Stimulated activated CD8-positive, alpha-beta memory T cell treated with anti-CD3 and anti-CD28 coated beads, Interleukin-15, amount 100 ng/mL, for 48 hours (primary cell): ENCODE data around the gene DOK6.
"Not testable (repeated sequence)": the region's sequence is repeated elsewhere in the genome, so short reads cannot be mapped to it uniquely, and the experiment has no call there.

Source experiments
- DNase-seq, 2 donors: peaks; one replicate each; pipeline ENCODE4 v3.0.0-alpha.2; 2020; ENCODE audit warnings: low read depth in 2 of 2

Gene DOK6

GRCh38 chr18:69622961-69623360 lies 222.3 kb downstream of the DOK6 start:
- DNase-seq = no peak

- no peak for DNase-seq
These were observed 225.5 kb downstream of the DOK6 start for GRCh38 chr18:69626171-69626570.

GRCh38 chr18:69626643-69627242 lies 226.1 kb downstream of the DOK6 start:
- DNase-seq = no peak

DNA sequence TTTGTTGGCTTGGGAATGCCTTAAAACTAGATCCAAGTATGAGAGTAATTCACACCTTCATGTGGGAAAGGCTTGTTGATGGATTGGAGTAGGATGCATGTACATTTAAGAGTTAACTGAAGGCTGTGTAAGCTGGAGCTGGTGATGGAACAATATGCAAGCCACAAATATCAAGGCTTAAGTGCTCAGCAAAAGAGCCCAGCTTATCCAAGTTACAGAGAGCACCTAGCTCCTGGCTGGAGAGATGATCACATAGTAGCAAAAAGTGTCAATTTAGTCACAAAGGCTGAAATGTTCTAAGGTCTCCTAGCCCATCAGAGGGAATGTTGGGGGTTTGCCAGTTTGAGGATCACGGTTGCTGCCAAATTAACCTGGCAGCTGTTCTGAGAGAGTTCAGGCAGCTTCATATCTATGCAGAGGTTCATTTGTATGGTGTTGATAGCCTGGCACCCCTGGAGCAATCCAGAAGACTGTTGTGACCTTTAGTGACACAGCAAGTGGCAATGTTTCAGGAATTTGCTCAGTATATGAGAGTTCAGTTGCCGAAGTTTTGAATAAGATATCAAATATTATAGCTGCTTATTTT lies 228.2 kb downstream of the DOK6 start:
- no peak for DNase-seq

DNA sequence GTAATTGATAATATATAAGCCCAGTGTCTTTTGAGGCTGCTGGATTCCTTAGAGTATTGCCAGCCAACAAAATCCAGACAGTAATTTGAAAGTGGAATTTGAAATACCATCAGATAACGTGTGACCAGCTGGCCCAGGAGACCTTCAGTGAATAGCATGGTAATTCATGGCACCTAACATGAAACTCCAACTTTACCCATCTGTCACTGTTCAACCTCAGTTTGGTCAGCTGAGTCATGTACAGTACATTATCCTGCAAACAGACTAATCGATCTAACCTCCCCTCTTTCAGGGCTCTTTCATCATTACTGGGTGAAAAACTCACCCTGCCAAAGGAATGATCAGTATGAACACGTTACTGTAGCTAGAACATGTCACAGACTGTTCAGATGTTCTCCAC lies 230.6 kb downstream of the DOK6 start:
- DNase-seq = no peak

DNA sequence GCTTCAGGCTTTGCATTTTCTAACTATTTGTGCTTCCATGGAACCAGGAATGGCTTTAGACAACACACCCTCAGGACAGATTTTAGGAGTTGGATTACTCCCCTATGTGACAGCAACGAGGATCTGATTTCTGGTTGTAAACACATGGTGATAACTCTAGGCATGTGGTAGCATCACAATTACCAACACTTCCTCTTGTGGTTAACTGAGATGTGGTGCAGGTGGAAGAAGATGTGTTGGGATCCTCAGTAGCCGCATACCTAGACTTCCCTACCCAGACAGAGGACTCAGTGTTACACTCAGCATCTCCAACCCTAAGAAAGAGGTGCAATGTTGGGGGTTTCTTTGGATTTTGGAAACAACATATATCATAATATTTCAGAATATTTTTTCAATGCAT lies 234.8 kb downstream of the DOK6 start:
- DNase-seq = no peak

- DNase-seq = no peak
These were observed 236.0 kb downstream of the DOK6 start for GRCh38 chr18:69636529-69637301.

- DNase-seq = no peak
These were observed 237.4 kb downstream of the DOK6 start for GRCh38 chr18:69638056-69638455.

DNA sequence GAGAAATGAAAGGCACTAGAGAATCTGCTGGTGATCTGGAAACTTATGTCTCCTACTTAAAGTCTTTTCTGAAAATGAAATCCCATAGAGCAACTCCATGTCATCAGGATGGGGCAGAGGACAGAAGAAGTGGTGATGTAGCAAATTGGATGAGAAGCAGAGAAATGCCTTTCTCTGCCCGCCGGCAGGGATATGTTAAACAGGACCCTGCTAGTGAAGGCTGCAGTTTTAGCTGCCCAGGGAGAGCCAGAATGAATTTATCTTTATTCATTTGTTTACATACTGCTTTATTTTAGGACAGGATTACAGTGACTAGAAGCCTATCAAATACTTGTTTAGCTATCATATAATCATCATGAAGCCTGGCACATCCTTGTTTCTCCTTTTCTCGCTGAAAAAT lies 247.0 kb downstream of the DOK6 start:
- DNase-seq = no peak

DNA sequence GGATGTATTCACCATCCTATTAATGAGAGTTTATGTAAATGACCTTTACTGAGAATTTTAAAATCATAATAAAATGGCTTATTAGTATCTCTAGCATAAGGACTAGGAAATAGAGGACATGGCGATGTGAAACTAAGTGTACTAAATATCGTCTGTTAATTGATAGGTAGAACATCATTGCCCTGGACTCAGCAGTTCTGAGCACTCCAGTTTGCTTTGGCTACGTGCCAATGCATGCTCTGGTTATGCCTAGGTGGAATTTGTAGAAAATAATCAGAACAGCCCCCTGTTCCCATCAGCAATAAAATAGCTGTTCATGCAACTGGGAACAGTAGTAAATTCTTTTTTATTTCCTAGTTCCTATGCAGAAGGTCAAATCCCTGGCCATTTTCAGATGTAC lies 247.8 kb downstream of the DOK6 start:
- DNase-seq = no peak

GRCh38 chr18:69649684-69650083 lies 249.0 kb downstream of the DOK6 start:
- DNase-seq = no peak

DNA sequence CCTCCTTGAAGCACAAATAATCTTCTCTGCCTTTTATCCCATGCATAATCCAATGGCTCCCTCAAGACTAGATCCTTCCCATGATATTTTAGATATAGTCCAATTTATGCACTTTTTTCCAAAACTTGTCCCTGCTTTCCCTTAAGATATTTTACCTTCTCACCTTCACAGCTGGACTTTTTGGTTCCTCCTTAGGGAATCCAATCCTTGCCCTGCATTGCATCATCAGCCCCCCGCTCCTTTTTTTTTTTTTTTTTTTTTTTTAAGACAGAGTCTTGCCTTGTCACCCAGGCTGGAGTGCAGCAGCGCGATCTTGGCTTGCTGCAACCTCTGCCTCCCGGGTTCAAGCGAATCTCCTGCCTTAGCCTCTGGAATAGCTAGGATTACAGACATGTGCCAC lies 250.6 kb downstream of the DOK6 start:
- DNase-seq = no peak

GRCh38 chr18:69655816-69656215 lies 255.1 kb downstream of the DOK6 start:
- no peak for DNase-seq

GRCh38 chr18:69658103-69658502 lies 257.4 kb downstream of the DOK6 start:
- no peak for DNase-seq

GRCh38 chr18:69658685-69659084 lies 258.0 kb downstream of the DOK6 start:
- DNase-seq = no peak

DNA sequence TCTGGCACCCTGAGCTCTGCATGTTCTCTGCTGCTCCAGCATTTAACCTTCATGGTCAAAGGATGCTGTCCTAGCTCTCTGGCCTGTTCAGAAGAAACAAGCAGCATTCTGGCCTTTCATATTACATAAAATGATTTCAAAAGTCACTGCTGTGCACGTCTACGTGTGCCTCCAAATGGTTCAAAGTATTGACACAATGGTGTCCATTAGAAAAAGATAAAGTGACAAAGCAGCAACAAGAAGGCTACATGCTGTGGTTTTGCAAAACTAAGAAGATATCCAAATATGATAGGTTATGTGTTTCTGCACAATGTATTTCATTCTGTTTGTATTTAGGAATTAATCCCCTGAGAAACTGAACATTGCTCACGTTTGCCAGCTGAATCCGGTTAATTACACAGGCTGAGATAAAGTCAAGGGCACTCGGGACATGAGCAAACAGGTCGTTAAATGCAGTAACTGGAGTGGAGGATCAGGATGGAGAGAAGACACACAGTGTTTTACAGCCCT lies 258.5 kb downstream of the DOK6 start:
- DNase-seq = no peak

GRCh38 chr18:69662090-69662489 lies 261.4 kb downstream of the DOK6 start:
- DNase-seq = not testable (repeated sequence)

- DNase-seq = no peak
These were observed 263.7 kb downstream of the DOK6 start for GRCh38 chr18:69664399-69664798.

- no peak for DNase-seq
These were observed 273.7 kb downstream of the DOK6 start for GRCh38 chr18:69674292-69674877.

DNA sequence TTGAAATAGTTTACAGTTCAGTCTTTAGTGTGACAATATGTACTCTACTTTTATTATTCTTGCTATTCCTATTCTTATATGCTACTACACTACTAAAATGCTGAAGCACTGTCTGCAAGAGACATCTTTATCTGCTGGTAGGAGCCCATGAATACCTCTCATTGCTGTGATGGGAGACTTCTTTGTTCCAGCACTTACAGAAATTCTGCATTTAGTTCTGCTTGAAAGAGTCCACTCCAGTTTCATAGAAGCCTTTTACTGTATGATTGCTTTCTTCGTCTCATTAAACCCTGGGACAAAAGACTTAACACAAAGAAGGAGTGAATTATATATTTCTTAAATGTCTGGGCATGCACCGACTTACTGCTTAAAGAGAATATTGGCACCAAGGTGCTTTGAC lies 274.3 kb downstream of the DOK6 start:
- DNase-seq = no peak

DNA sequence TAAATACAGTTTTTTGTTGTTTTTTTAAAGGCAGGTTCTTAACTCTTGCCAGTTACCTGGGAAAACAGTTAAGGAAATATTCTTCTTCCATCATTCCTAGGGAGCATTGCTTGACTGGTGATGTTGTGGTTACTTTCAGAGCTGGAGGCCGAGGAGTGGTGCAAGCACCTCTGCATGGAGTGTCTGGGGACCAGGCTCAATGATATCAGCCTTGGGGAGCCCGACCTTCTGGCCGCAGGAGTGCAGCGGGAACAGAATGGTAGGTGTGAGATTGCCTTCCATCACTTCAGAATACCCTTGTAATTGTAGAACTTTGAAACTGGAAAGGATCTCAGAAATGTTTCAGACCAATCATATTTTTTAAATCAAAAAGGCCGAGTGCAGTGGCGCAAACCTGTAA lies 276.9 kb downstream of the DOK6 start:
- DNase-seq = no peak

DNA sequence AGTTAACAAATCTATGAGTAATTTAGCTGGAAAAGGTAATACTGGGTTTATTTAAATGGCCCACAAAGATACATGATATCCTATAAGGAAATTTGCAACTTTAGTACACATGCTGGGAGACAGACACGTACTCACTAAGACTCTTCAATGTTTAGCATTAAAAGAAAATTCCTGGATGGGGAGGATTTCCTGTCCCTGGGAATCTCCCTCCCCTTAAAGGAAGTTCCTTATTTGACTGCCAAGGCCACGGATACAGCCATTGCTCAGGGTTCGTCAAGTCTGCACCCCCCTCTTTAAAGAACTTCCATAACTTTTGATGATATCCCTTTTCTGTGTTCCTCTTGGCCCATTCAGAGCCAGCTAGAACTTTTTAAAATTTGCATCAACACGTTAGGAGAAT lies 279.4 kb downstream of the DOK6 start:
- DNase-seq = no peak

GRCh38 chr18:69683176-69683575 lies 282.5 kb downstream of the DOK6 start:
- DNase-seq = no peak
